ENCODE results near the gene TRMT1. TPM values are rescaled to one million over a fixed set of nuclear protein-coding genes. Genes with fewer than 3 reads are reported as not detected.

Gene TRMT1
- total RNA-seq, 1 experiment from 2014 or later: 52.0 TPM

DNA sequence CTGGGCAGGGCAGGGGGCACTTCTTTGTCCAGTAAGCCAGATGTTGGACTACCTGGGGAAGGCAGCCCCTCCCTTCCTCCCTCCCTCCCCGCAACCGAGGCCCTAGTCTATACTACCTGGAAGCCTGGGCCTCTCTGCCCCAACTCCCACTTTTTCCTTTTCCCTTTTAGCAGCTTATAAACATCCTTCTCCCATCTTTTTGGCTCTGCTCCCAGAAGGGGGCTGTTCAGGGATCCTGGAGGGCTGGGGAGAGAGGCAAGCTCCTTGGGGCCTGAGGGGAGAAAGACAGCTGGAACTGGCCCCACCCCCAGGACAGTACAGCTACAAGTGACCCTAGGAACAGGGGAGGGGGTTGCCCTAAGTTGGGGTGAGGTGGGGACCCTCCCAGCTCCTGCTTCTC lies 58.8 kb downstream of the TRMT1 start:
- TF ChIP-seq SIN3A (IDR thresholded peaks at IDR 0.05; ENCODE audit: borderline replicate concordance, insufficient read depth, low read depth, low read length) (no peak), POLR2AphosphoS5 (IDR thresholded peaks at IDR 0.05; ENCODE audit: low read depth, low read length) (no peak), TCF7L2 (IDR thresholded peaks at IDR 0.05; ENCODE audit: low read depth, low read length) (no peak)
- TF ChIP-seq, protein P1, sequence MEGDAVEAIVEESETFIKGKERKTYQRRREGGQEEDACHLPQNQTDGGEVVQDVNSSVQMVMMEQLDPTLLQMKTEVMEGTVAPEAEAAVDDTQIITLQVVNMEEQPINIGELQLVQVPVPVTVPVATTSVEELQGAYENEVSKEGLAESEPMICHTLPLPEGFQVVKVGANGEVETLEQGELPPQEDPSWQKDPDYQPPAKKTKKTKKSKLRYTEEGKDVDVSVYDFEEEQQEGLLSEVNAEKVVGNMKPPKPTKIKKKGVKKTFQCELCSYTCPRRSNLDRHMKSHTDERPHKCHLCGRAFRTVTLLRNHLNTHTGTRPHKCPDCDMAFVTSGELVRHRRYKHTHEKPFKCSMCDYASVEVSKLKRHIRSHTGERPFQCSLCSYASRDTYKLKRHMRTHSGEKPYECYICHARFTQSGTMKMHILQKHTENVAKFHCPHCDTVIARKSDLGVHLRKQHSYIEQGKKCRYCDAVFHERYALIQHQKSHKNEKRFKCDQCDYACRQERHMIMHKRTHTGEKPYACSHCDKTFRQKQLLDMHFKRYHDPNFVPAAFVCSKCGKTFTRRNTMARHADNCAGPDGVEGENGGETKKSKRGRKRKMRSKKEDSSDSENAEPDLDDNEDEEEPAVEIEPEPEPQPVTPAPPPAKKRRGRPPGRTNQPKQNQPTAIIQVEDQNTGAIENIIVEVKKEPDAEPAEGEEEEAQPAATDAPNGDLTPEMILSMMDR (IDR thresholded peaks at IDR 0.05): no peak
- intact Hi-C loops (cut with micrococcal nuclease; ENCODE audit: unreplicated experiment): loop anchor here (5.0 kb wide), 1 partner anchor 35 kb away; no protein-coding TSS in a partner anchor

DNA sequence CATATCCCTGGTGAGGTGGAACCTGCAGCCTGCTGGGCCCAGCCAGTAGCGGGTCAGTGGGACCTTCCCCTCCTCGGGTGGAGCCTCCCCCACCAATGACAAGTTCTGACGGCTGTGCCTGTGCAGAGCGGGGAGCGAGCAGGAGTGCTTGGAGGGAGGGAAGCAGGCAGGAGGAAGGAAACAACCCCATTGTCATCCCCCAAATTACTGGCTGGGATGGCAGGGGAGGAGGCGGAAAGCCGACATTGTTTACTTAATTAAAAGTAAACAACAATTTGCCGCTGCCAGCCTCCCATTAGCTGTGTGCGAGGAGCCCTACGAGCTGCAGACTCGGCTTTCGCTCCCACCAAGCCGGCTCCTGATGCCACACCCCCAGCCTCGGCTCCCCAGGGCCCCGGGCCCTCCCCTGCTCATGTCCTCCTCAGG lies 59.4 kb downstream of the TRMT1 start:
- ATAC-seq: no peak
- Histone ChIP-seq H3K4me1 (ENCODE audit: control insufficient read depth, insufficient read depth, low read length) (peaks cover 97% of the 10 kb centered on the region), H3K36me3 (ENCODE audit: control insufficient read depth, insufficient read depth, low read length) (no peaks in the 10 kb centered on the region), H3K9me3 (ENCODE audit: control insufficient read depth, insufficient read depth, low read depth, low read length) (no peaks in the 10 kb centered on the region), H3K27ac (ENCODE audit: low read length) (peak overlapping the region; percentile 99), H3K27me3 (ENCODE audit: control insufficient read depth, insufficient read depth, low read length) (no peaks in the 10 kb centered on the region), H3K4me3 (ENCODE audit: low read depth in 2 of 2, low read length in 2 of 2) (no peak overlapping the region)
- ChIA-PET POLR2A (interaction anchor here (0.6 to 1.6 kb wide), 2 partner anchors 20 to 48 kb away, joined by 3 to 8 read pairs; no protein-coding TSS in a partner anchor), CTCF (no interaction called here)
- no TSS peak for BruUV-seq (replicated peaks)
- no peak for TF ChIP-seq POLR2AphosphoS5 (IDR thresholded peaks at IDR 0.05; ENCODE audit: low read depth, low read length)
- TF ChIP-seq TCF7L2 (IDR thresholded peaks at IDR 0.05; ENCODE audit: low read depth, low read length): no peak
- TF ChIP-seq, protein P1 (IDR thresholded peaks at IDR 0.05): no peak
- TF ChIP-seq SIN3A (IDR thresholded peaks at IDR 0.05; ENCODE audit: borderline replicate concordance, insufficient read depth, low read depth, low read length): no peak
- TF ChIP-seq, protein P2, sequence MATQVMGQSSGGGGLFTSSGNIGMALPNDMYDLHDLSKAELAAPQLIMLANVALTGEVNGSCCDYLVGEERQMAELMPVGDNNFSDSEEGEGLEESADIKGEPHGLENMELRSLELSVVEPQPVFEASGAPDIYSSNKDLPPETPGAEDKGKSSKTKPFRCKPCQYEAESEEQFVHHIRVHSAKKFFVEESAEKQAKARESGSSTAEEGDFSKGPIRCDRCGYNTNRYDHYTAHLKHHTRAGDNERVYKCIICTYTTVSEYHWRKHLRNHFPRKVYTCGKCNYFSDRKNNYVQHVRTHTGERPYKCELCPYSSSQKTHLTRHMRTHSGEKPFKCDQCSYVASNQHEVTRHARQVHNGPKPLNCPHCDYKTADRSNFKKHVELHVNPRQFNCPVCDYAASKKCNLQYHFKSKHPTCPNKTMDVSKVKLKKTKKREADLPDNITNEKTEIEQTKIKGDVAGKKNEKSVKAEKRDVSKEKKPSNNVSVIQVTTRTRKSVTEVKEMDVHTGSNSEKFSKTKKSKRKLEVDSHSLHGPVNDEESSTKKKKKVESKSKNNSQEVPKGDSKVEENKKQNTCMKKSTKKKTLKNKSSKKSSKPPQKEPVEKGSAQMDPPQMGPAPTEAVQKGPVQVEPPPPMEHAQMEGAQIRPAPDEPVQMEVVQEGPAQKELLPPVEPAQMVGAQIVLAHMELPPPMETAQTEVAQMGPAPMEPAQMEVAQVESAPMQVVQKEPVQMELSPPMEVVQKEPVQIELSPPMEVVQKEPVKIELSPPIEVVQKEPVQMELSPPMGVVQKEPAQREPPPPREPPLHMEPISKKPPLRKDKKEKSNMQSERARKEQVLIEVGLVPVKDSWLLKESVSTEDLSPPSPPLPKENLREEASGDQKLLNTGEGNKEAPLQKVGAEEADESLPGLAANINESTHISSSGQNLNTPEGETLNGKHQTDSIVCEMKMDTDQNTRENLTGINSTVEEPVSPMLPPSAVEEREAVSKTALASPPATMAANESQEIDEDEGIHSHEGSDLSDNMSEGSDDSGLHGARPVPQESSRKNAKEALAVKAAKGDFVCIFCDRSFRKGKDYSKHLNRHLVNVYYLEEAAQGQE (IDR thresholded peaks at IDR 0.05; ENCODE audit: insufficient read depth in 1 of 2, low read depth in 2 of 2, low read length in 1 of 2): no peak
- in situ Hi-C loops (cut with HindIII; ENCODE audit: low pct_unique_long_range_greater_than_20kb, low sequenced_read_pairs): no loop called here
- DNase-seq (ENCODE audit: low read depth, low spot score): no peak
- intact Hi-C loops (cut with micrococcal nuclease; ENCODE audit: unreplicated experiment): loop anchor here (5.0 kb wide), 1 partner anchor 35 kb away; no protein-coding TSS in a partner anchor

More for the DNA sequence above, 58.8 kb downstream of the TRMT1 start:
- ATAC-seq (no peak), DNase-seq (ENCODE audit: low read depth, low spot score) (no peak)
- peak overlapping the region; percentile 99 for H3K27ac ChIP-seq (ENCODE audit: low read length)
- no peak overlapping the region for H3K4me3 ChIP-seq (ENCODE audit: low read depth in 2 of 2, low read length in 2 of 2)
- no peaks in the 10 kb centered on the region for H3K9me3 ChIP-seq (ENCODE audit: control insufficient read depth, insufficient read depth, low read depth, low read length)
- in situ Hi-C loops (cut with HindIII; ENCODE audit: low pct_unique_long_range_greater_than_20kb, low sequenced_read_pairs): no loop called here
- H3K36me3 ChIP-seq (ENCODE audit: control insufficient read depth, insufficient read depth, low read length): no peaks in the 10 kb centered on the region
- no peaks in the 10 kb centered on the region for H3K27me3 ChIP-seq (ENCODE audit: control insufficient read depth, insufficient read depth, low read length)
- CTCF ChIA-PET: interaction anchor here (0.6 to 1.3 kb wide), 2 partner anchors 50 to 80 kb away, joined by 4 read pairs; no protein-coding TSS in a partner anchor
- no TSS peak for BruUV-seq (replicated peaks)
- POLR2A ChIA-PET: interaction anchor here (0.6 to 1.6 kb wide), 2 partner anchors 21 to 47 kb away, joined by 3 to 8 read pairs; no protein-coding TSS in a partner anchor
- H3K4me1 ChIP-seq (ENCODE audit: control insufficient read depth, insufficient read depth, low read length): peaks cover 95% of the 10 kb centered on the region

All from Panc1 (cell line).